Measurements from ENCODE around the gene ZBTB40.

GRCh38 chr1:22573237-22573636 lies 121.6 kb downstream of the ZBTB40 start:
- TF ChIP-seq SIN3A (IDR thresholded peaks at IDR 0.05; ENCODE audit: borderline replicate concordance, insufficient read depth, low read length), result no peak
- TF ChIP-seq TAF1 (IDR thresholded peaks at IDR 0.05; ENCODE audit: borderline replicate concordance, insufficient read depth, low read length), result no peak

All from PFSK-1 (cell line).